Kasumi-1 (cell line): Measurements from ENCODE around the gene ARHGEF10L.

Experiments used
- DNase-seq, 2 experiments: peaks; one replicate each; lab custom pipeline; 2025; lab: John Stamatoyannopoulos, UW

The ARHGEF10L gene

DNA sequence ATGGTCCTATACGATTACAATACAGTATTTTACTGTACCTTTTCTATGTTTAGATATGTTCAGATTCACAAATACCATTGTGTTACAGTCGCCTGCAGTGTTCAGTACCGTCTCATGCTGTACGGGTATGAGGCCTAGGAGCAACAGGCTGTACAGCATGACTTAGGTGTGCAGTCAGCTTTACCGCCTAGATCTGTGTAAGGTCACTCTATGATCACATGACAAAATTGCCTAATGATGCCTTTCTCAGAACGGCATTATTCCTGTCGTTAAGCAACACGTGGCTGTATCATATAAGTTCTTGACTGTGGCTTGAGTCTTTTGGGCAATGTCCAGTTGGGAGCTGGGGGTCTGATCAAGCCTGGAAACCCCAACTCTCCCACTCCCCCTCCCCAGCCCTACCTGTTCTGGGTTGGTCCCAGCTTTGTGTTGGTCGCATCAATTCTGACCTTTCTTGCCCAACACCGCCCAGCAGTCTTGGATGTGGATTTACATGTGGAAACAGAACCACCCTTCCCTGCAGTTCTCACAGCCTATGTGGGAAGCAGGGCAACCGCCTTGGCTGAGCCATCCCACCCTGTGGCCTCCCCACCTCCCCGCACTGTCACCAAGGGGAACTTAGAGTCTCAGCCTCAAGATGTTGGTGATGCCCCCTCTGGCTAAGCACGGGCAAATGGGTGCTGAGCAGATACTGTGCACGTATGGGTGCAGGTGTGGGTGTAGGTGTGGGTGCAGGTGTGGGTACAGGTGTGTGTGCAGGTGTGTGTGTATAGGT lies 135.4 kb downstream of the ARHGEF10L start:
- no peak for DNase-seq

DNA sequence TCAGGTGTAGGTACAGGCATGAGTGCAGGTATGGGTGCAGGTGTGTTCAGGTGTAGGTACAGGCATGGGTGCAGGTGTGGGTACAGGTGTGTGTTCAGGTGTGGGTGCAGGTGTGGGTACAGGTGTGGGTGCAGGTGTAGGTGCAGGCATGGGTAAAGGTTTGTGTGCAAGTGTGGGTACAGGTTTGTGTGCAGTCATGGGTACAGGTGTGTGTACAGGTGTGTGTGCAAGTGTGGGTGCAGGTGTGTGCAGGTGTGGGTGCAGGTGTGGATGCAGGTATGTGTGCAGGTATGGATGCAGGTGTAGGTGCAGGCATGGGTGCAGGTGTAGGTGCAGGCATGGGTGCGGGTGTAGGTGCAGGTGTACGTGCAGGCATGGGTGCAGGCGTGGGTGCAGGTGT lies 136.2 kb downstream of the ARHGEF10L start:
- no peak for DNase-seq

DNA sequence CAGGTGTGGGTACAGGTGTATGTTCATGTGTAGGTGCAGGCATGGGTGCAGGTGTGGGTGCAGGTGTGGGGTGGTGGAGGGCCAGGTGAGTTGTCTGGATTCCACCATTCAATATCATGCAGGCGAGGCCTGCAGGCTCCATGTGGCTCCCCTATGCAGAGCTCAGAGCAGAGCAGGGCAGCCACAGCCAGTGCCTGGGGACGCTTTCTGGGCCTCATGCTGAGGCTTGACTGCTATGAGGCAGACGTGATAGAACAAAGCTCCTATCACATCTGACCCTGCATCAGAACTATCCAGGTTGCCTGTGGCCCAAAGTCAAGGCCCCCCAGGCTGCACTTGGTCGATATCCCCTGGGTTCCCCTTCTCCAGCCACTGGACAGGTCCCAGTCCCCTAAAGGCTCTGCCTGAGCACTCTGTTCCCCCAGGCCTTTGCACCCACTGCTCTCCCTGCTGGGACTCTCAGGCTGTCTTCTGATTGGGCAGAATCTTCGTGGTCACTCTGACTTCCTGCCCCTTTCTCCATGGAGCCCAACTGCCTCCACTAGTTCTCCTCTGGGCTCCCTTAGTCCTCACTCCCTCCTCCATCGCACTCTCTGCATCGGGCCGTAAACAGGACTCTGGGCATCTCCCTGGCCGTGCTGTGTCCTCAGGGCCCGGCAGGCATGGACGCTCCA lies 137.0 kb downstream of the ARHGEF10L start:
- DNase-seq = no peak

DNA sequence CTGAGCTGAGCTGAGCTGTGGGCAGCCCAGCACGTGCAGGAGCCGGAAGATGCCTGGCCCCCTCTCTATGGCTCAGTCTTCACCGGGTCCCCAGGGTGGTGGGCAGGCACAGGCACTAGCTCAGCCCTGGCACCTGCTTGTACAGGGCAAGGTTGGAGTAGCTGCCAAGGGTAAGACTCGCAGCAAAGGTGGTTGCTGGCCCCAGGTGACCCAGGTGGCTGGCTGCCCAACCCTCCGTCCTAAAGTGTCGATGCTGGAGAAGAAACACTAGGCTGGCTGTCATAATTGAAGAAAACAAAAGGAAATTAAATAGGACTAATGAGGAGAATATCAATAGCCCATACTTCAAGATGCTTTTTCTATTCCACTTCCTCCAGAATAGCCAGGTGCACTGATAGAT lies 138.5 kb downstream of the ARHGEF10L start:
- DNase-seq = no peak

DNA sequence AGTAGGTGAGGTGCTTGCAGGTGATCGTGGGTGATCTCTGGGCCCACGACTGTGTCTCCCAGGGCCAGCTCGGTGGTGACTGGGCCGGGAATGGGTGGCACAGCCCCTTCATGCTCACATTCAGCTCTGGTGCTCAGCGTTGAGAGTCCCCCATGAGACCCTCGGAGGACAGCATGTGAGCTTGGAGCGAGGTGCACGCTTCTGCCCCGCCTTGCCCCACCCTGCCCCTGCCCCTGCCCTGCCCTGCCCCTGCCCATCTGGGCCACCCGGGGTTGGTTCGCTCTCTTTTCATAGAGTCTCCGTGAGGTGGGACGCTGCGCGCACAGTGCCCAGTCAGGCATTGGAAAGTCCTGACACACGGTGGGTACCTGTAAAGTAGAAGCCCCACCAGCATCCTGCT lies 140.4 kb downstream of the ARHGEF10L start:
- no peak for DNase-seq

DNA sequence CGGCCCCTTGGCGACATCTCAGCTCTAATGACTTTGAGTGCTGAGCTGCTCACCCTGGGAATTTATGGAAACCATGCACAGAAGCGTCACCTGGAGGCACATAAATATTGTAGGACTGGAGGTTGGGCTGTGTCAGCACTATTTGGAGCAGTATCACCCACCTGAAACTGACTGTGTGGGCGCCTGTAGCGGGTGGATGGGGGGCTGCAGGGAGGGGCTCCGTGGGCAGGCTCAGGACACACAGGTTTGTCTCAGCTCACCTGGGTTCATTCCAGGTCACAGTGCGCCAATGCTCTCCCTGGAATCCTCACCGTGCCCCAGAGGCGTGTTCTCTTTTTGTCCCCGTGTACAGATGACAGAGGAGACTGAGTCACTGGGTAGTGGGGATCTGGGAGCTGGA lies 140.8 kb downstream of the ARHGEF10L start:
- DNase-seq = no peak

DNA sequence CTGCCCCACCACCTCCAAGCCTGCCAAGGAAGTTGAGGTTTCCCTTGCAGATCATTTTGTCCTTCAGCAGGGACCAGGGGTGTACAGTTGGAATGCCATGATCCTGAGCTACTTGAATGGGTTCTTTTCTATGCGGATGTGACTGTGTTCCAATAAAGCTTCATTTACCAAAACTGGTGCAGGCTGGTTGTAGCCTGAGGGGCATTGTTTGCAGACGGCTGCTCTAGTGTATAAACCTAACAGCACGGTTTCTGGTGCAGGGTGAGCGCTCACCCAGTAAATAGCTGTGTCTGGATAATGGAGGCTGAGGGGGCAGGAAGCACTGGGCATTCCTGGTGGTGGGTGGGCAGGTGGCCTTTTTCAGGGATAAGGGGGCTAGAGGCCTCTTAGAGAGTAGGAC lies 142.9 kb downstream of the ARHGEF10L start:
- no peak for DNase-seq

DNA sequence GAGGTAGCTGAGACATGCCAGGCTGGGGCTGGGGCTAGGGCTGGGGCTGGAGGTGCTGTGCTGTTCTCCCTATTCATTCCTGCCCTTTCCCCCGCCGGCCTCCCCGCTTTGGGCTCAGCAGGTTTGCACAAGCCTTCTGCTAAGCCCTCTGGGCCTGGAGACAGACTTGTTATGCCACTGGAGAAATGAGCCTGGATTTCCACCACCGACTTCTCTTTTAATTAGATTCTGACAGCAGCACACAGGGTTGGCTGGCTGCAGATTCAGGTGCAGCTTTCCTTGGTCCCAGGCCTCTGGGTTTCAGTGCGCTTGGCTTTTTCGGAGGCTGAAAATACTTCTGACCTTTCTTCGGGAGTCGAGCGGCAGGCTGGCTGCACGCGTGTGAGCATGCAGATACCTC lies 144.1 kb downstream of the ARHGEF10L start:
- no peak for DNase-seq

DNA sequence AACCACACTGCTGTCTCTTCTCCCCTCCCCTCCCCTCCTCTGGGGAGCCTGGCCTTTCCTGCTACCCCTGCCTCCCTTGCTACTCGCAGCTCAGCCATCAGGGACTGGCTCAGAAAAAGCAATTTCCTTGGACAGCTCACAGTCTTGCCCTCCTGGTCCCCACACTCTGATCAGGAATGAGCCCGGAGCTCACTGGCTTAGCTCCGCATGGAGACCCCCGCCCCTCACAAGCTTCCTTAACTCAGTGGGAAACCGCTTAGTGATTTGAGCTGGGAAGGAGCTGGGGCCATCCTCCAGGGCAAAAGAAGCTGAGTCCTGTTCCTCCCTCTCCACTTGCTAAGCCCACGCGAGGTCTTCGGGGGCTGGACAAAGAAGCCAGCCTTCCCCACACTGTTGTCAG lies 145.3 kb downstream of the ARHGEF10L start:
- DNase-seq = no peak

DNA sequence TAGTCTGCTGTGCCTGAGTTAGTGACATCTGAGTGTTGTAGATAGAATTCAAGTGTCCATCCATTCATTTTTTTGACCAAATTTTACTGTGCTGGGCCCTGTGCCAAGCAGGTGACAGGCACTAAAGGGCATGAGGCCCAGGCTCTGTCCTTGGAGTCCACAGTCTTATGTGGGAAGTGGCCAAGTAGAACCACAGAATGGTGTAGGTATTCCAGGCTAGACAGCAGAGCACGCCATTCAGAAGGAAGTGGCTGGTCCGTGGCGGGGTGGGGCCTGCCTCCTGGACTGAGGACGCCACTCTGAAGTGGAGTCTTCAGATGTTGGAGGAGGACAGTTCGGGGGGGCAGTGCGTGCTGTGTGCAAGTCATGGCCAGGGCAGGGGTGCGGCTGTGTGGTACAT lies 146.8 kb downstream of the ARHGEF10L start:
- no peak for DNase-seq

DNA sequence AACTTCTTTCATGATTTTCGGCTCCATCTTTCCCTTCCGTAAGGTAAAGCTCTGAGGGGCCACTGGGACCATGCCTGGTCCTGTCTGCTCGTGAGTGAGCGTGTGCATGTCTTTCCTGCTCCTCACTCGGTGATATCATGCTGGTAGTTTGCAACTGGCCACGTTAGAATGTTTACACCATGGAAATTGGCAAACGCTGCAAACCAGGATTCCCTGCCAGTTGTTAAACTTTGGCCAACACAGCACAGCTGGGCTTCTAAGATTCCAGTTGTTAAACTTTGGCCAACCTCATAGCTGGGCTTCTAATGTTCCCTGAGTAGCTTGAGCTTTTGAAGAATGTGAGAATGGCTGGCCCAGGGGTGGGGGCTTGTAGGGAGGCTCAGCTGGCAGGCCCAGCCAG lies 147.6 kb downstream of the ARHGEF10L start:
- no peak for DNase-seq

DNA sequence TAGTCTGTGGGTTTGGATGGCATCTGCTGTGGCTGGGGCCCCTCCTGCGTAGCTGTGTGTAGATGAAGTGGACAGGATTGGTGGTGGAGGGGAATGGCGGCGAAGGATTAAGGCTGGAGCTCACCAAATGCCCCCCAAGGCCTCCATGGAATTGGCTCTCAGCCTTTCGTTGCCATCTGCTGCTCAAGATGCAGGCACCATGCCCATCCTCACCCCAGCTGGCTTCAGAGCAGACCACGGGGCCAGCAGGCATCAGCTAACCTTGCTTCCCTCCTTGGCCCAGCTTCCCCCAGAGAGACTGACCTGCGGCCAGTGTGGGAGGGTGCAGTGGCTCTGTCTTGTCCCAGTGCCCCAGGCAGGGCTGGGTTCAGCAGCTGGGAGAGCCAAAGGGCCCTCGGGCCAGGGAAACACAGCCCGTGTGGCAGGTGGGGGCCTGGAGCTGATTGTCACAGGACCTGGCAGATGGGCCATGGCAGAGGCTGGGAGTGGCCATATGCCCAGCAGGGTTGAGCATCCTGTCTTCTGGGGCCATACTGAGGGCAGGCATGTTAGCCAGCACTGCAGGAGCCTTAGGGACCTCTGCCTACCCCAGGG lies 148.8 kb downstream of the ARHGEF10L start:
- DNase-seq = no peak

DNA sequence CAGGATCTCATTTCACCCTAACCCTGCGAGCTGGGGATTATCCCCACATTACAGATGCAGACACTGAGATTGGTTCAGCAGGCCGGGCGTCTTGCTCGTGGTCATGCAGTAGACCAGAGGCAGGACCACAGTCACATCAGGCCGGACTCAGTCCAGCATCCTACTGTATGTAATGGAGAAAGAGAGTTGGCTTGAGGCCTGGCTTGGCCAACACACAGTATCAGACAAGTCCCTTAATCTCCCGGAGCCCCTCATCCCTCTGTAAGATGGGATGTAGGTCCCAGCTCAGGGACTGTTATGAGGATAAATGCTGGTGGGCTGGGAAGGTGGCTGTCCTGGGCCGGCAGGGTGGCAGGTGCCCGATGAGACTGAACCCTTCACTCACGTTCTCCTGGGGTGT lies 149.5 kb downstream of the ARHGEF10L start:
- no peak for DNase-seq

DNA sequence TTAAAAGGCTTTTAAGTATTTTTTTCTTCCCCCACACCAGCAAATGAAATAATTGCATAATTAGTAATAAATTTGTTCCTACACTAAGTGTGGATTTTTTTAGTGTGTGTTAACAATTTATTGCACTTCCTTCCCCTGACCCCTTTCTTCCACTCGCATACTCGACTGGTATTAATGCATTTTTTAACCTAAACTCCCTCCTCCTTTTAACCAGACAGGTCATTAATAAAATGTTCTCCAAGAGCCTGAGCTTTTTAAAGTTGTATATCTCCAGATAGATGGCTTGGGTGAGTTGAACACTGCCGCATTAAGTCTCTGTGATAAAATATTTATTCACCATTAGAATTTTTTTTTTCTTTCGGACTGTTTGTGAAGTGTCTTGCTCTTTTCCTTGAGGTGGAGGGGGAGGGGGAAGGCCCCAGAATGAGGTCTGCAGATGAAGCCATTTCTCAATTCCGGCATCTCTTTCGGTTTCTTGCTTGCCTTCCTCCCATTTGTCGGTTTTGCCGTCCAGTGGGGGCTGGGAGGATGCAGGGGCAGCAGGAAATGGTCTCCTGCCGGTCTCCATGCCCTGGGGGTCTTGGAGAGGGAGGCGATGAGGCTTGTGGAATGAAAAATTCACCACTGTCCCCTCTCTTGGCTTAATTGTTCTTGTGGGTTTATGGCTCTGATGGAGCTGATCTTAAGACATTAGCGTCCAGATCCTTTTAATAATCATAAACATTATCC lies 151.6 kb downstream of the ARHGEF10L start:
- no peak for DNase-seq

DNA sequence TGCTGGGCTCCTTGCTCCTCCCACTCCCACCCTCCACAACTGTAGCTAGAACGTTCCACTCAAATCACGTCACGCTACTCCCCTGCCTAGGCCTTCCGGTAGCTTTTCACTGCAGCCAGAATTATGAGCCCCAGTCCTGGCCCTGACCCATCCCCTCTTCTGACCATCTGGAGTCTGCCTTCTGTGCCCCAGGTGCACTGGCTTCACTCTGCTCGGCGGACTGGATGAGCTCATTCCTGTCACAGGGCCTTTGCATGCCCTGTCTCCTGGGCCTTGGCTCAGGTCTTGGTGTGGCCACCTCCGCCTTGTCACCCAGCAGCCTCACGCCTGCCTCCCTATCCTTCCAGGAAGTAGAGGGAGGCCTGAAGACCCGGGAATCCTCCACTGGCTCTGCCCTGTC lies 153.1 kb downstream of the ARHGEF10L start:
- no peak for DNase-seq

DNA sequence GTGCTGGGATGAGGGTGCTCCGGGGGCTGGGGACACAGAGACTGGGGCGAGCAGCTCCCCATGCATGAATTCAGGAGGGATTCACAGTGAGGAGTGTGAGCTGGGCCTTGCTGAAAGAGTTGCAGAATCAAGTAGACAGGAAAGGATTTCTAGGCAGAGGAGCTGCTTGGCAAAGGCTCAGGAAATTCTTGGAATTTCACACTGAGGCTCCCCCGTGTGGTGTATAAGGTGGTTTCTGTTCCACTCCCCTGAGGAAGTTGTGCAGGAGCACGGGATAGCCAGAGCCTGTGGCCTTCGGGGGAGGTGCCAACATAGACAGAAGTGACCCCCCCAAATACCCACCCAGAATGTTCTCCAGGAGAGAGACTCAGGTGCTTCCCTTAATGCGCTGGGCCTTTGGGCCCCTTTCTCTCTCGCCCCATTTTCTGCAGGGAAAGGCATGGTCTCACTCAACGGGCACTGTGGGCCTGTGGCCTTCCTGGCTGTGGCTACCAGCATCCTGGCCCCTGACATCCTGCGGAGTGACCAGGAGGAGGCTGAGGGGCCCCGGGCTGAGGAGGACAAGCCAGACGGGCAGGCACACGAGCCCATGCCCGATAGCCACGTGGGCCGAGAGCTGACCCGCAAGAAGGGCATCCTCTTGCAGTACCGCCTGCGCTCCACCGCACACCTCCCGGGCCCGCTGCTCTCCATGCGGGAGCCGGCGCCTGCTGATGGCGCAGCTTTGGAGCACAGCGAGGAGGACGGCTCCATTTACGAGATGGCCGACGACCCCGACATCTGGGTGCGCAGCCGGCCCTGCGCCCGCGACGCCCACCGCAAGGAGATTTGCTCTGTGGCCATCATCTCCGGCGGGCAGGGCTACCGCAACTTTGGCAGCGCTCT lies 157.2 kb downstream of the ARHGEF10L start:
- DNase-seq = no peak

DNA sequence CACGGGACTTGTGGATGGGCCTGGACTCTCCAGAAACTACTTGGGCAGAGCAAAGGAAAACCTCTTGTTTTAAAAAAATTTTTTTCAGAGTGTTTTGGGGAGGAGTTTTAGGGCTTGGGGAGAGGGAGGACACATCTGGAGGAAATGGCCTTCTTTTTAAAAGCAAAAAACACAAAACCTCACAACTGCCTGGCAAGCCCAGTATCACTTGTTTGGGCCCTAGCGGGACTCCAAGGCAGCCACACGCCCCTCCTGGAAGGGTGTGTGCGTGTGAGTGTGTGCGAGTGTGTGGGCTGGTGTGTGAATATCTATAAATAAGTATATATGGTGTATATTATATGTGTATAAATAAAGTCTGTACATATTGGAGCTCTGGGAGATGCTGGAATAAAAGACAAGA lies 158.0 kb downstream of the ARHGEF10L start:
- no peak for DNase-seq

DNA sequence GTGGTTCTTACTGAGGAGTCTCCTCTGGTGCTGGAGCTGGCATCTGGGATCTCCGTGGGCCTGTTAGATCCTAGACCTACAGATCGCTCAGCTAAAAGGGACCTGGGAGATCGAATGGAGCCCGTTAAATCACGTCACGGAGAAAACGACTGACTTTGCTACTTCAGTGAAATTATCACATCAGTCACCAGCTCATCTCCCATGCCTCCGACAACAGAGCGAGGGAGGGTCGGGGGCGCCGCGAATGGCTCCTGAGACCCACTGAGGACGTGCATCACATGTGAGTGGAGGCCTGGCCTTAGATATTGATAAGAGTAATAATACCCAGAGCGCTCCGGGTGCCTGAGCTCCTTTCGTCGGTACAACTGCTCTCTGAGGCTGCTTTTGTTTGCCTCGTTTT lies 160.1 kb downstream of the ARHGEF10L start:
- no peak for DNase-seq

DNA sequence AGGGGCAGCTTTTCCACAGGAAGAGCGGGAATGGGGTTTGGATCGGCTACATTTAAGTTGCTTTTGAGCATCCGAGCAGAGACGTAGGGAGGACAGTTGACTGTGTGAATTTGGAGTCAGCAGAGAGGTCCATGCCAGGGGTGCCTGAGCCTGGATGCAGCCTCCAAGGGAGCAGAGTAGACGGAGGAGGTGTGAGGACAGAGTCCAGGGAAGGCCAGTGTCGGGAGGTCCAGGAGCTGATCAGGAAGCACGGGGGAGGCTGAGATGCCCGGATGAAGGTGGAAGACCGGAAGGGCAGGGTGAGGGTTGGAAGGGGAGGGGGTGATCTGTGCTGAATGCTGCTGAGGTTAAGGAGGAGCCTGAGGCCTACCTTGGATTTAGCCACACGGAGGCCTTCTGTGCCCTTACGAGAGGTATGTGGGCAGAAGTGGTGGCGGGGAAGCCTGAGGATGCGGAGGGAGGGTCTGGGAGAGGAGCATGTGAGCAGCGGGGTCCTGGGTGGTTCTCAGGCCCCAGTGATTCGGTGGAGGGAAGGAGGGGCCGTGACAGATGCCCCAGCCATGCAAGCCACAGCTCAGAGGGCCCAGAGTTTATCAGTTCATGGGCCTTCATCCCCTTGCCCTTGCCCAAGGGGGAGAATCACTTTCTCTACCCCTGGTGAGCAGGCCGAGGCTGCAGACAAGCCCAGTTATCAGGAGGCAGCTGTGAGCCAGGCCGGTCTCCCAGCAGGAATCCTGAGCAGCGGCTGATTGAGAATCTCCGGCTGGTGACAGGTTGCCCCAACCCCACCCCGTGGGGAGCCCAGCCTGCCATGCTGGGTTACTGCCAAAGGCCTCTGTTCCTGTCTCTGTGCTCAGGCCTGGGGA lies 161.7 kb downstream of the ARHGEF10L start:
- no peak for DNase-seq

DNA sequence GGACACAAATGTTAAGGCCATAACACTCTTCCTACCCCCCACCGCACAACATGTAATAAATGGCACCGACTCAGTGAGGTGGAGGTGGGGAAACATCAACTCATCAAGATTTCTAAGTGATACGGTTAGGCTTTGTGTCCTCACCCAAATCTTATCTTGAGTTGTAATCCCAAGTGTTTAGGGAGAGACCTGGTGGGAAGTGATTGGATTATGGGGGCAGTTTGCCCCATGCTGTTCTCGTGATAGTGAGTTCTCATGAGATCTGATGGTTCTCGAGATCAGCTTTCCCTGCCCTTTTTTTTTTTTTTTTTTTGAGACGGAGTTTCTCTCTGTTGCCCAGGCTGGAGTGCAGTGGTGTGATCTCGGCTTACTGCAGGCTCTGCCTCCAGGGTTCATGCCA lies 164.7 kb downstream of the ARHGEF10L start:
- no peak for DNase-seq

DNA sequence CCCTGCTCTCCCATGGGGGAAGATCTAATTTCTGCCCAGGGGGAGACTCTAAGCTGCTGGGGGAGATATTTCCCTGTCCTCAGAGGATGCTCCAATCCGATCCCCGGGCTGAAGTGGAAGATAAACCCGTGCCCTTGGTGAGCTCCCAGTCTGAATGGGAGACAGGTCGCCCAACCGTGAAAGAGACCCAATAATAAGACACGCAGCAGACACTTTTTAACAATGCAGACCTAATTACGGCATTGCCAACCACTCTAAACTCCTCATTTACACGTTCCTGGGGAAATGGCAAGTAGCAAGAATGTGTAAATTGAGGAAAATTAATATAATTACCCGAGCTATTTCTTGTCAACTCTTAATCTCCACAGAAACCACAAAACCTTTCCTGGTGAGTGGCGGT lies 166.9 kb downstream of the ARHGEF10L start:
- no peak for DNase-seq
